ENCODE measurements around the gene ABCF2.

ABCF2 gene

DNA sequence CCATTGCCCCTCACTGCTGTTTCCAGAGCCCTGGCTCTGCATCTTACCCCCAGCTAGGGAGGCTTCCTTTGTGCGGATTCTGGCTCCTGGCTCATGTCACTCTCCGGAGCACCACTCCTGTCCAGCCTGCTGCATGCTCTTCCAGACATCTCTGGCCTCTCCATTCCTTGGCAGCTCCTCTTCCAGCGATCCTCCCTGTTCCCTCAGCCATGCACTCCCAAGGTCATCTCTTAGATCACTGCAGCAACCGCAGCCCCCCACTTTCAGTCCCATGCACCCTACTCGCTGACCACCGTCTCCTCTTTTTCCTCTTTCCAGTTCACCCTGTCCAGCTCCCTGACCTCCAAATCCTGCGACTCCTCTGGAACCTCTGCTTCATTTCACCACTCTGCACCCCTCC, 28.4 kb upstream of the ABCF2 start:
- Histone ChIP-seq H3K27me3 (ENCODE audit: insufficient read depth, low read depth) (peaks cover 96% of the 10 kb centered on the region), H4K20me1 (ENCODE audit: insufficient read depth) (no peaks in the 10 kb centered on the region), H3K36me3 (ENCODE audit: insufficient read depth) (no peaks in the 10 kb centered on the region), H3K4me1 (ENCODE audit: low read depth, poor library complexity, severe bottlenecking) (peaks cover 4% of the 10 kb centered on the region), H3K79me2 (ENCODE audit: insufficient read depth, low read depth) (no peaks in the 10 kb centered on the region), H3K9ac (no peak overlapping the region), H2AFZ (ENCODE audit: low read depth) (no peak overlapping the region), H3K4me3 (IDR thresholded peaks at IDR 0.05; ENCODE audit: insufficient read depth, low read depth, low read length) (no peak overlapping the region), H3K27ac (no peak overlapping the region), H3K4me2 (no peak overlapping the region)
- TF ChIP-seq, protein P1, sequence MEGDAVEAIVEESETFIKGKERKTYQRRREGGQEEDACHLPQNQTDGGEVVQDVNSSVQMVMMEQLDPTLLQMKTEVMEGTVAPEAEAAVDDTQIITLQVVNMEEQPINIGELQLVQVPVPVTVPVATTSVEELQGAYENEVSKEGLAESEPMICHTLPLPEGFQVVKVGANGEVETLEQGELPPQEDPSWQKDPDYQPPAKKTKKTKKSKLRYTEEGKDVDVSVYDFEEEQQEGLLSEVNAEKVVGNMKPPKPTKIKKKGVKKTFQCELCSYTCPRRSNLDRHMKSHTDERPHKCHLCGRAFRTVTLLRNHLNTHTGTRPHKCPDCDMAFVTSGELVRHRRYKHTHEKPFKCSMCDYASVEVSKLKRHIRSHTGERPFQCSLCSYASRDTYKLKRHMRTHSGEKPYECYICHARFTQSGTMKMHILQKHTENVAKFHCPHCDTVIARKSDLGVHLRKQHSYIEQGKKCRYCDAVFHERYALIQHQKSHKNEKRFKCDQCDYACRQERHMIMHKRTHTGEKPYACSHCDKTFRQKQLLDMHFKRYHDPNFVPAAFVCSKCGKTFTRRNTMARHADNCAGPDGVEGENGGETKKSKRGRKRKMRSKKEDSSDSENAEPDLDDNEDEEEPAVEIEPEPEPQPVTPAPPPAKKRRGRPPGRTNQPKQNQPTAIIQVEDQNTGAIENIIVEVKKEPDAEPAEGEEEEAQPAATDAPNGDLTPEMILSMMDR (conservative IDR thresholded peaks at IDR 0.05; ENCODE audit: low read depth, low read length), result no peak

DNA sequence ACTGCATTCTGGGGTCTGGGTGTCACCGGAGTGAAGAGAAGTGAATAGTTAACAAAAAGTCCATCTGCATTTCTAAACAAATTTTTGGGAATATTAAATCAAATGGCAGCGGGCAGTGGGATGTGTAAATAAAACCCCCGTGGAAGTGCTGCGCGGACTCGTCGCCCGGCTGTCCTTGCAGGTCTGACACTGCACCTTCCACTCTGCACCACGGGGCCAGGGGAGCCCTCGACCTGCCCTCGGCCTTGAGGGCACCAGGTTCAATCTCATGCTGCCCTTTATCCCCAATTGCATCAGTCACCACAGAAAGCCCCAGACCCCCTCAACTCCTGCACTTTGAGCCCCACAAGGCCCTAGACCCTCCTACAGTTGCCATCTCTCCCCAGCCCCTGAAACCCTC, 27.8 kb upstream of the ABCF2 start:
- Histone ChIP-seq H3K9ac (no peak overlapping the region), H3K4me2 (no peak overlapping the region), H3K36me3 (ENCODE audit: insufficient read depth) (no peaks in the 10 kb centered on the region), H2AFZ (ENCODE audit: low read depth) (no peak overlapping the region), H3K27me3 (ENCODE audit: insufficient read depth, low read depth) (peaks cover 96% of the 10 kb centered on the region), H3K27ac (no peak overlapping the region), H3K4me1 (ENCODE audit: low read depth, poor library complexity, severe bottlenecking) (peaks cover 4% of the 10 kb centered on the region), H3K79me2 (ENCODE audit: insufficient read depth, low read depth) (no peaks in the 10 kb centered on the region), H3K4me3 (IDR thresholded peaks at IDR 0.05; ENCODE audit: insufficient read depth, low read depth, low read length) (no peak overlapping the region), H4K20me1 (ENCODE audit: insufficient read depth) (no peaks in the 10 kb centered on the region)
- TF ChIP-seq, protein P1 (conservative IDR thresholded peaks at IDR 0.05; ENCODE audit: low read depth, low read length), result no peak

DNA sequence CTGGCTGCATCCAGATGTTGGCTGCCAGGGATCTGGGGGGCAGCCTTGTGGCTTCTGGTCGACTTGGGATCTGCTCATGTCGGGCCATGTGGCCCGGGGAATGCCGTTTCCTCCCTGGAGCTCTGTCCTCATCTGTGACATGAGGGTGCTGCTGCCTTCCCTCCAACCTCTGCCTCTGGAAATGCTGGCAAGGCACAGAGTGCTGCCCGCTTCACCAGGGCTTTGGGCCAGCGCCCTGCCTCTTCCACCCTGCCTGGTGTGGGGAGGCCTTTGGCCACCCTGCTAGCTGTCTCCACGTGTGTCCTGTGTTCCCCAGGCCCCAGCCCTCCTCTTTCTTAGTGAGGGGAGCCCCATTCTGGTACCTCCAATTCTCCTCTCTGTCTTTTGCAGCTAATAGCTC, 27.3 kb upstream of the ABCF2 start:
- no peaks in the 10 kb centered on the region for H4K20me1 ChIP-seq (ENCODE audit: insufficient read depth)
- H3K4me1 ChIP-seq (ENCODE audit: low read depth, poor library complexity, severe bottlenecking), result peaks cover 4% of the 10 kb centered on the region
- no peak overlapping the region for H2AFZ ChIP-seq (ENCODE audit: low read depth)
- no peak overlapping the region for H3K4me2 ChIP-seq
- H3K27me3 ChIP-seq (ENCODE audit: insufficient read depth, low read depth), result peaks cover 96% of the 10 kb centered on the region
- no peaks in the 10 kb centered on the region for H3K36me3 ChIP-seq (ENCODE audit: insufficient read depth)
- no peaks in the 10 kb centered on the region for H3K79me2 ChIP-seq (ENCODE audit: insufficient read depth, low read depth)
- H3K9ac ChIP-seq, result no peak overlapping the region
- H3K27ac ChIP-seq, result no peak overlapping the region
- H3K4me3 ChIP-seq (IDR thresholded peaks at IDR 0.05; ENCODE audit: insufficient read depth, low read depth, low read length), result no peak overlapping the region
- TF ChIP-seq, protein P1 (conservative IDR thresholded peaks at IDR 0.05; ENCODE audit: low read depth, low read length), result no peak

DNA sequence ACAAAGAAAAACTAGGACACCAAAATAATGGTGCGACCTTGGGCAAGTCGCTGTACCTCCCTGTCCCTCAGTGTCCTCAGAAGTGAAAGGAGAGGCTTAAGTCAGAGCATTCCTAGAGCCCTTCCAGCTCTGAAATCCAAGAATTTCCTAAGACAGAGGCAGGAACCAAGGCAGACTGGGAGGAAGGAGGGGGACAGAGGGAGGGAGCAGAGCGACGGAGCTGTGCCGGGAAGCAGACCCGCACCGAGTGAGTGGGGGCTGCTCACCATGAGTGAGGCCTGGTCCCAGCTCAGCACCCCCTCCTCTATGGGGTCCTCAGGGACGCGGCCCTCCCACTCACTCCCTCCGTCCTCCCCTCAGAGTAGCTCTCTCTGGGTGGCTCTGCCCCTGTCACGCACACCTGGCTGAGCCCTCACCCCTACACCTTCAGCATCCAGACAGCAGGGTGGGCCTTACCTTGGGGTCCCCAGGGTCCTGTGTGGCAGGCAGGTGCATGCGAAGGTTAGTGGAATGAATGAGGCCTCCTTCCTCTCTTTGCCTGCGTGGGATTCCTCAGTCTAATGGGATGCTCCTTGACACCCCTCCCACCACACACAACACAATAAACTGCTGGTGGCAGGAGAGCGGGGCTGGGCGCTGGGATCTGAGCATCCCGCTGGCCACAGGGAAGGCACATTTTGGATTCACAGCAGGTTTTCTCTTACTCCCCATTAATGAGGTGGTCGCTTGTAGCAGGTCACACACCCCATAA, 26.1 kb upstream of the ABCF2 start:
- Histone ChIP-seq H3K4me1 (ENCODE audit: low read depth, poor library complexity, severe bottlenecking) (peaks cover 4% of the 10 kb centered on the region), H3K9ac (no peak overlapping the region), H4K20me1 (ENCODE audit: insufficient read depth) (no peaks in the 10 kb centered on the region), H3K36me3 (ENCODE audit: insufficient read depth) (no peaks in the 10 kb centered on the region), H2AFZ (ENCODE audit: low read depth) (no peak overlapping the region), H3K79me2 (ENCODE audit: insufficient read depth, low read depth) (no peaks in the 10 kb centered on the region), H3K4me2 (no peak overlapping the region), H3K27ac (no peak overlapping the region), H3K4me3 (IDR thresholded peaks at IDR 0.05; ENCODE audit: insufficient read depth, low read depth, low read length) (no peak overlapping the region), H3K27me3 (ENCODE audit: insufficient read depth, low read depth) (peaks cover 96% of the 10 kb centered on the region)
- TF ChIP-seq, protein P1 (conservative IDR thresholded peaks at IDR 0.05; ENCODE audit: low read depth, low read length), result no peak
